ENCODE measurements around the gene CHN2. TPM values are rescaled to one million over a fixed set of nuclear protein-coding genes. Genes with fewer than 3 reads are reported as not detected.

Gene CHN2
- total RNA-seq, 1 donor from 2014 or later = 8.0 TPM

DNA sequence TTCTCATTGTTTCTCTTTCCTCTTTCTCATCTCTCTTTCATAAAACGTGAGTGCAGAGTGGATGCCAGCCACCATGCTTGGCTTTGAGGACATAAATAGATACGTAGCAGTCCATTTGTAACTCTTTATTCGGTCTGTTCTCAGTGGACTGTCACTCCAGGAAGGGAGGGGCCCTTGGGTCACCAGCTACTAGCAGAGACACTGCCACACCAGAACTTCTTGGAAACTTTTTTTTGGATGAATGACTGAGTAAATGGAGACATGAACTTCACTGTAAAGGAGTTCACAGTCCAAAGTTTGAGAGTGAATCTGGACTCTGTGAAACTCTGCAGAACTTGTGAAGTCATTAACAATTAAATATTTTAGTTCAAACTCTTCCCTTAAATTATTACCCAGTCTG lies 20.2 kb downstream of the CHN2 start:
- Mint-ChIP-seq H3K27me3 (ENCODE audit: low read depth) (no peaks in the 10 kb centered on the region), H3K4me3 (no peak overlapping the region), H3K36me3 (no peaks in the 10 kb centered on the region), H3K4me1 (peaks cover 20% of the 10 kb centered on the region), H3K9me3 (no peaks in the 10 kb centered on the region), H3K27ac (no peak overlapping the region)
- DNase-seq (ENCODE audit: low spot score in 2 of 2, unreplicated experiment in 2 of 2) = no peak
- TF ChIP-seq, protein P1, sequence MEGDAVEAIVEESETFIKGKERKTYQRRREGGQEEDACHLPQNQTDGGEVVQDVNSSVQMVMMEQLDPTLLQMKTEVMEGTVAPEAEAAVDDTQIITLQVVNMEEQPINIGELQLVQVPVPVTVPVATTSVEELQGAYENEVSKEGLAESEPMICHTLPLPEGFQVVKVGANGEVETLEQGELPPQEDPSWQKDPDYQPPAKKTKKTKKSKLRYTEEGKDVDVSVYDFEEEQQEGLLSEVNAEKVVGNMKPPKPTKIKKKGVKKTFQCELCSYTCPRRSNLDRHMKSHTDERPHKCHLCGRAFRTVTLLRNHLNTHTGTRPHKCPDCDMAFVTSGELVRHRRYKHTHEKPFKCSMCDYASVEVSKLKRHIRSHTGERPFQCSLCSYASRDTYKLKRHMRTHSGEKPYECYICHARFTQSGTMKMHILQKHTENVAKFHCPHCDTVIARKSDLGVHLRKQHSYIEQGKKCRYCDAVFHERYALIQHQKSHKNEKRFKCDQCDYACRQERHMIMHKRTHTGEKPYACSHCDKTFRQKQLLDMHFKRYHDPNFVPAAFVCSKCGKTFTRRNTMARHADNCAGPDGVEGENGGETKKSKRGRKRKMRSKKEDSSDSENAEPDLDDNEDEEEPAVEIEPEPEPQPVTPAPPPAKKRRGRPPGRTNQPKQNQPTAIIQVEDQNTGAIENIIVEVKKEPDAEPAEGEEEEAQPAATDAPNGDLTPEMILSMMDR (IDR thresholded peaks at IDR 0.05; ENCODE audit: unreplicated experiment) = no peak

DNA sequence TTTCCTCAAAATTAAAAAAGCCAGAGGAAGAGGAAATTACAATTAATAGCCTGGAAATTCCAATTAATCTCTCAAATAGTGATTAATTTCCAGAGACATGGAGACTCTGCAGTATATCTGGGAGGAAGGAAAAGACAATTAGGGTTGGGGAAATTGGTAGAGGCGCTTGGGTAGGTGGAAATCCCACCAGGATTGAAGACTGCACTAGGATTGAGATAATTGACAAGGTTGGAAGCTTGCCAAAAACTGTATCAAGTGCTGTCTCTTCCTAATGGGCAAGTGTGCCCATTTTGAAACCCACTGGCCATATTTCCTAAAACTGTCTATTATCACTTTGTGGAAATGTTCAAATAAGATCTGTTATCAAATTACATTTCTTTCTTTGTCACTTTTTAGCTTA lies 21.6 kb downstream of the CHN2 start:
- Mint-ChIP-seq H3K27me3 (ENCODE audit: low read depth) (no peaks in the 10 kb centered on the region), H3K4me3 (no peak overlapping the region), H3K27ac (no peak overlapping the region), H3K36me3 (no peaks in the 10 kb centered on the region), H3K9me3 (peaks cover 6% of the 10 kb centered on the region), H3K4me1 (peaks cover 20% of the 10 kb centered on the region)
- DNase-seq (ENCODE audit: low spot score in 2 of 2, unreplicated experiment in 2 of 2) = no peak
- TF ChIP-seq, protein P1 (IDR thresholded peaks at IDR 0.05; ENCODE audit: unreplicated experiment) = no peak

DNA sequence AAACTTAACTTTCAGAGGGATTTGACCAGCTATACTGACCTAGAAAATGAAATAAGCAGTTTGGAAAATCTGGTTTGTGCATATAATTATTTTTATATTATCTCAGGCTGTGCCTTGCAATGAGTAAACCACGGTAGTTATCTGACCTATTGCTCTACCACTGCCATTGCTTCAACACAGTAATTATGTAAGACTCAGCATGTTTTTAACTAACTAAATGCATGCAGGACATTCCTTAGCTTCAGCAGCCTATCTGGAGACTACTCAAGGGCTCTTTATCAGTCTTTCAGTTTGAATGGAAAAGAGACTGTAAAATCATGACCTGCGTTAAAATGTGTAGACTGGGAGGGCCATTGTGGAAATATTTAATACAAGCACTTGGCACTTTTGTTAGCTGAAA lies 22.5 kb downstream of the CHN2 start:
- no peak overlapping the region for H3K27ac Mint-ChIP-seq
- peaks cover 20% of the 10 kb centered on the region for H3K4me1 Mint-ChIP-seq
- peaks cover 3% of the 10 kb centered on the region for H3K36me3 Mint-ChIP-seq
- H3K9me3 Mint-ChIP-seq = peaks cover 10% of the 10 kb centered on the region
- no peaks in the 10 kb centered on the region for H3K27me3 Mint-ChIP-seq (ENCODE audit: low read depth)
- TF ChIP-seq, protein P1 (IDR thresholded peaks at IDR 0.05; ENCODE audit: unreplicated experiment) = no peak
- H3K4me3 Mint-ChIP-seq = no peak overlapping the region
- DNase-seq (ENCODE audit: low spot score in 2 of 2, unreplicated experiment in 2 of 2) = no peak

DNA sequence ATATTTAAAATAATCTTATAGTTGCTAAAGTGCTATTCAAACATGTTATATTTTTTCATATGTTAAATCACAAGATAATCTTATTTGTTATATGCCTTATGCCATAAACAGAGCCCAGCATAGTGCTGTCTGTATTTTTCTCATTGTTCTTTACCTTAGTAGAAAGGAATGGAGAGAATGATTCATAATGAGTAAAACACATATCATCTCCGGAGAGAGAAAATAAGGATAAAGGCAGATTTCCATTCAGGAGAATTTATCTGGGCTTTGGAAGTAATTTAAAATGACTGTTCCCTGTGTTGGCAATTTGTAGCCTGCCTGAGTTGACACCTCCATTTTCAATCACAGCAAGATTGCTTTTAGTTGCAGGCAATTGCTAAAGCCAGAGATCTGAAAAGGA lies 30.2 kb downstream of the CHN2 start:
- H3K9me3 Mint-ChIP-seq = peaks cover 13% of the 10 kb centered on the region
- H3K27me3 Mint-ChIP-seq (ENCODE audit: low read depth) = no peaks in the 10 kb centered on the region
- peaks cover 5% of the 10 kb centered on the region for H3K36me3 Mint-ChIP-seq
- H3K4me3 Mint-ChIP-seq = no peak overlapping the region
- no peaks in the 10 kb centered on the region for H3K4me1 Mint-ChIP-seq
- no peak overlapping the region for H3K27ac Mint-ChIP-seq
- no peak for DNase-seq (ENCODE audit: low spot score in 2 of 2, unreplicated experiment in 2 of 2)
- TF ChIP-seq, protein P1 (IDR thresholded peaks at IDR 0.05; ENCODE audit: unreplicated experiment) = no peak

DNA sequence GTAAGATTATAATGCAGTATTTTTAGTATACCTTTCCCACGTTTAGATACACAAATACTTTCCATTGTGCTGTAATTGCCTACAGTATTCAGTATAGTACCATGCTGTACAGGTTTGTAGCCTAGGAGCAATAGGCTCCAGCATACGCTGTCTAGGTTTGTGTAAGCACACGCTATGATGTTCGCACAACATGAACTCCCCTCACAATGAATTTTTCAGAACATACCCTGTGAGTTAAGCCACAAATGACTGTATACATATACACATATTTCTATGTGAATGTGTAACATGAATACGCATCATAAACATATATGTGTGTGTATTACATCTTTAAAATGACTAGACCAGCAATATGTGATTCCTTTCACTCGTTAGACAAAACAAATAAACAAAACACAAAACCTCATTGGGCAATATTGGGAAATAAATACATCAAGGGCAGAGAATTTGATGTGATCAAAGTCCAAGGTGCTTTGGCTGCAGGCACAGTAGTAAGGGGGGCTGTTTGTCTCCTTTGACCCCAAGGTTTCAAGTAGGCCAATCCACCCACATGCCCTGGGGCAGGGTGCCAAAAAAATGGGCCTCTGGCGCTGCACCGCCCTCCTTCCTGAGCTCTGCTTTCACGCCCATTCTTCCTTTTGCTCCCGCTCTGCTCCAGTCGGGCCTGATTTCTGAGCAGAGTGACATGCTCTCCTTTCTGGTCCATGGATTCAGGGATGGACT lies 33.9 kb downstream of the CHN2 start:
- TF ChIP-seq, protein P1 (IDR thresholded peaks at IDR 0.05; ENCODE audit: unreplicated experiment) = no peak
- Mint-ChIP-seq H3K27ac (no peak overlapping the region), H3K4me3 (no peak overlapping the region), H3K36me3 (no peaks in the 10 kb centered on the region), H3K27me3 (ENCODE audit: low read depth) (peaks cover 1% of the 10 kb centered on the region), H3K4me1 (peaks cover 7% of the 10 kb centered on the region), H3K9me3 (peaks cover 2% of the 10 kb centered on the region)
- DNase-seq (ENCODE audit: low spot score in 2 of 2, unreplicated experiment in 2 of 2) = no peak
